GM18868 (cell line): ENCODE data around the gene KRCC1.
"Not testable (repeated sequence)": the region's sequence is repeated elsewhere in the genome, so short reads cannot be mapped to it uniquely, and the experiment has no call there.

Experiments used
- ATAC-seq: cut with Tn5 transposase; IDR thresholded peaks from one replicate; pipeline ENCODE4 v1.9.1; 2021; ENCODE audit warnings: mild to moderate bottlenecking, moderate library complexity; ENCODE audit not compliant: unreplicated experiment

Gene KRCC1

DNA sequence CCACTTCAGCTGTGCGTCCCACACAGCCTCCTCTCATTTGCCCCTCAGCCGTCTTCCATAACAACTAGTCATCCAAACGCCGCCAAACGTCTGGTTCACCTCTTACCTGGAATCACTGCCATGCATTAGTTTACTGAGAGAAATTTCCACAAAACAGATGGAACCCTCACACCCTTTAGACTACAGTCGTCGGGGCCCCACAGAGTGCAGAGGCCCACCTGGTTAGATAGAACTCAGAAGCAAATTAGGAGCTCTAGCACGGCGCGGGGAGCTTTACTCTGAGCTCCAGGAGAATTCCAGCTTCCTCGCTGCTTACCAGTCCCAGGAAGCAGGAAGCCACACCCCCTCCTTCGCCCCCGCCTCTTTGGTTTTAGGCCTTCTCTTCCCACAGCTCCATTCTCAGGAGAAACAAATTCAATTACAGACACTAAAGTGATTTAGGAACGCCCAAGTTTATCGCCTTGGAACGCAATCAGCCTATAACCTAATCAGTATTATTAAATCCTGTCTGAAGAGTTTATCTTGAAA, 48.6 kb downstream of the KRCC1 start:
- no peak for ATAC-seq

DNA sequence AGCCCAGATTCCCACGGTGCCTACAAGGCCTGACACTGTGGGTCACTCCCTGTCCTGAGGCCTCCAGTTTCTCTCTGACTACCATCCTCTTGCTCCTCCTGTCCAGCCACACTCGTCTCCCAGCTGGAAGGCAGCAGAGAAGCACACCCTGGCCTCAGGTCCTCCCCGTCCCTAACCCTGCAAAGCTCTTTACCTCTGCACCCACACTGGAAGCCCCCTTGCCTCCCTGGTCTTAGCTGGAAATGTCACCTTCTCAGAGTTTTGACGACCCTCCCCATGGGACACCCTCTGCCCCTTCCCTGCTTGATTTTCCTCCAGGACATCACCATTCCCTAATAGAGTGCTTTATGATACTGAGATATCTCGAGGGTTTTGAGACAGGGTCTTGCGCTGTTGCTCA, 49.8 kb downstream of the KRCC1 start:
- ATAC-seq, result no peak

DNA sequence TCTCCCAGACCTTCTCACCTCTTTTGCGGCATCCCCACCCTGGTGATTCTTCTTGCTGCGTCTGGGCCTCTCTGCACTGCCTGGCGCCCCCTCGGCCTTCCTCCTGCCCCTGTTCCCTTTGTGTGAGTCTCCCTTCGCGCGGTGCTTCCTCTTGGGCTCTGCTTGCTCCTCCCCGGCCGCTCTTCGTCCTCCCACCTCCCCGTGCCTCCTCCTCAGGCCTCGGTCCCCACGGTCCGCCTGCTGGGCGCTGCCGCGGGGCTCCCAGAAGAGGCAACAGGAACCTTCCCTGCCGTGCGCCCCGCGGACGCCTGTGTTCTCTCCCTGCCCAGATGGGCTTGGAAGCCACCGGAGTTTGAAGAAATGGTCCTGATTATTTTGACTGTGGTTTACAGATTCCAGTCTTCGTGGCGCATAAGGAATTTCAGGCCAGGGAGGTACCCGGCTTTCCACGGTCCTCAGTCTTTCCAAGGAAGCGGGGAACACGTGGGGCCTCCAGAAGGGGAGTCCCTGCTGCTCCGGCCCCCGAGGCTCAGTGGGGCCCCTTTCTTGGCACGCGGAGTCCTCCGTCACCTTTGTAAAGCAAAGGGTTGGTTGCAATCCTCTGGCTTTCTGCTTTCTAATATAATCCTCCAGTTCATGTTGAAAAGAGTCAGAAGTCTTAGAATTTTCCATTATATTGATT, 52.4 kb downstream of the KRCC1 start:
- no peak for ATAC-seq

DNA sequence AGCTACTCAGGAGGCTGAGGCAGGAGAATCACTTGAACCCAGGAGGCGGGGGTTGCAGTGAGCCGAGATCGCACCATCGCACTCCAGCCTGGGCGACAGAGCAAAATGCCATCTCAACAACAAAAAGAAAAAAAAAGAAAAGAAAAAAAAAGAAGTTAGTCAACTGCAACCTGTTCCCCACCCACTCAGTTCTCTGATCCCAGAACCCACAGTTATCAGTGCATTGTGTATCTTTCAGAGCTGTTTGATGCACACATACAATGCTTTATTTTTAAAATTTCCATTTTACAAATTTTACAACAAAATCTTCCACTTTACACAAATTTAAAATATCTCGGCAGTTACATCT, 53.2 kb downstream of the KRCC1 start:
- no peak for ATAC-seq

DNA sequence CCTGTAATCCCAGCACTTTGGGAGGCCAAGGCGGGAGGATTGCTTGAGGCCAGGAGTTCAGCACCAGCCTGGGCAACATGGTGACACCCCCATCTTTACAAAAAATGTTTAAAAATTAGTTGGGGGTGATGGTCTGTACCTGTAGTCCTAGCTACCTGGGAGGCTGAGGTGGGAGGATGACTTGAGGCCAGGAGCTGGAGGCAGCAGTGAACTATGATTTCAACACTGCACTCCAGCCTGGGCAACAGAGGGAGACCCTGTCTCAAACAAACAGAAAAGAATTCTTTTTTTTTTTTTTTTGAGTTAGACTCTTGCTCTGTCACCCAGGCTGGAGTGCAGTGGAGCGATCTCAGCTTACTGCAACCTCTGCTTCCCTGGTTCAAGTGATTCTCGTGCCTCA, 55.1 kb downstream of the KRCC1 start:
- ATAC-seq, result not testable (repeated sequence)

DNA sequence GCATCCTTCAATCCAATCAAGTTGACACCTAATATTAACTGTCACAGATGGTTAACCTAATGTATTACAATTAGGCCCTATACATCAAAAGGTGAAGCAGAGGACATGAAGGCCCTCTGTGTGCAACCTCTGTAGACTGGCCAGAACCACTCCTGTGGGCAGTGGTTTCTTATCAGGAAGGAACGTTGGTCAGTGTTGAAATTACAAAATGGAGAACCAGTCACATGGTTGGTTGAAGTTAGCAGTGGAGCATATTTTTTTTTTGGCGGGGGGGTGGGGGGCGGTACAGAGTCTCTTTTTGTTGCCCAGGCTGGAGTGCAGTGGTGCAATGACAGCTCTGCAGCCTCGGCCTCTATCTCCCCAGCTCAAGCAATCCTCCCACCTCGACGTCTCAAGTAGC, 59.0 kb downstream of the KRCC1 start:
- ATAC-seq, result no peak

DNA sequence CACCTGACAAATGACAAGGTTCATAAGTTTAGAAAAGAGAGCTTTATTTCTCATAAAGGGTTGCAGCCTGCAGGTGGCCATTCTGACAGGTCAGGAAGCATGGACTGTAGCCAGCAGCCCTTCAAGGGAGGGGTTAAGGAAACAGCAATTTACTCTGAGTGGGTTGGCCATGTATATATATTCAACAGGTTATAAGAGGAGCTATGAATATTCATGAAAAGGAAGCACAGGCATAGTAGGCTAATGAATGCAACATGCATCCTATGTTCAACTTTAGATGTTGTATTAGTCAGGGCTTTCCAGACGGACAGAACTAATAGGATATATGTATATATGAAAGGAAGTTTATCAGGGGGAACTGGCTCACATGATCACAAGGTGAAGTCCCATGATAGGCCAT, 59.8 kb downstream of the KRCC1 start:
- no peak for ATAC-seq

DNA sequence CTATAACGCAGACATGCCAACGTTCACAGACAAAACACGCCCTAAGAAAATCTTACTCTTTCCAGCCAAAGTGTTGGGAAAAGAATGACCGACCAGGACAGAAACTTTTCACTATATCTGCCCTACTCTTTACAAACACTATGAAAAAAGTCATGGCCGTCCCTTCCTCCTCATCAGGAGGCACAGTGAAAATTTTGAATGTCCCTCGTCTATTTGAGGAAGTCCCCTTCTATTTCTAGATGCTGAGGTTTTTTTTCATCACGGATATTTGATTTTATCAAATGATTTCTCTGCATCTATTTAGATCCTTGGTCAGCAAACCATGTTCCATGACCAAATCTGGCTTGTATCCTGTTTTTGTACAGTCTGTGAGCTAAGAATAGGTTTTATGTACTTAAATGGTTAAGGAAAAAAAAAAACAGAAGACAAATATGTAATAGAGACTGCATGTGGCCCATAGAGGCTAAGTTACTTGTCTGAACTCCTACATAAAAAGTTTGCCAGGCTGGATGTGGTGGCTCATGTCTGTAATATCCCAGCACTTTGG, 61.2 kb downstream of the KRCC1 start:
- not testable (repeated sequence) for ATAC-seq

DNA sequence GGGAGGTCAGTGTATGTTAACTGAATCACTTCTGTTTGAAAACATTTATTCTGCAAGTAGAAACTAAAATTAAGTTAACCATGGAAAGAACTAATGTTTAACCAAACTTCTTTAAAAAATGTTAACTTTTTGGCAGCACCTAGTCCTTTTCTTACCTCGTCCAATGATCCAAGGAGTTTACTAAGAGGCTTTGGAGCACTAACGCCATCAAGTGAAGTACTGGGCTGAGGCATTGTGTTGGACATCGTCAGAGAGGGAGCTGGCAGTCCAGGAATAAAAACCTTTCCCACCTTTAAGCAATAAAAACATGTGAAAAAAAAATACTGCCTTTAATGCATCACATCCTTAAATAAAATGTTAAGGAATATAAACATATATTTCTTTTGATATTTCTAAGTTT, 63.0 kb downstream of the KRCC1 start:
- ATAC-seq, result not testable (repeated sequence)

DNA sequence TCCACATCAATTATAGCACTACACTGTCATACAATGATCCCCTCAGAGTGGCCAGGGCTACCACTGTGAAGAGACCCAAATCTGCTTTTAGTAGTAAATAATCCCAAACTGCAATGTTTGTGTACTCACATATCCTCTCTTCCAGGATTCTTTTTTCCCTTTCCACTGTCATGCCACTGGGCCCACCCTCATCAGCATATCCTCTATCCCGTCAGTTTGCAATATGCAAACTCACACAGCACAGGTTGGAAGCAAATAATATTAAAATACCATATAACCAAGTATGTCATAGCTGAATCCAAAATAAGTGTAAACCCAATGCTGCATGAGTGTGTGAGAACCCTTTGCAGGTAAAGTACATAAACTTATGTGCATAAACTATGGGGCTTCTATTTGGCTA, 68.1 kb downstream of the KRCC1 start:
- not testable (repeated sequence) for ATAC-seq

DNA sequence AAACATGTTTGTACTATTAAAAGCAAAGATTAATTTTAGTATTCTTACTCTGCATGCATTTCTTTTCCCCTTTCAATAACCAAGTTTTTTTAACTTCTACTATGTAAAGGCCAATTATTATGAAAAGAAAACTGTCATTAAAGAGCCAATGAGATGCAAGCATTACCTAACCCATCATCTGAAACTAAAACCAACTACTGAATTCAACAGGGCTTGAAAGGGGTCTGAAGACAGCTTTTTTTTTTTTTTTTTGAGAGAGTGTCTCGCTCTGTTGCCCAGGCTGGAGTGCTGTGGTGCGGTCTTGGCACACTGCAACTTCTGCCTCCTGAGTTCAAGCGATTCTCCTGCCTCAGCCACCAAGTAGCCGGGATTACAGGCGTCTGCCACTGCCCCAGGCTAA, 69.7 kb downstream of the KRCC1 start:
- ATAC-seq, result peak; percentile 57

DNA sequence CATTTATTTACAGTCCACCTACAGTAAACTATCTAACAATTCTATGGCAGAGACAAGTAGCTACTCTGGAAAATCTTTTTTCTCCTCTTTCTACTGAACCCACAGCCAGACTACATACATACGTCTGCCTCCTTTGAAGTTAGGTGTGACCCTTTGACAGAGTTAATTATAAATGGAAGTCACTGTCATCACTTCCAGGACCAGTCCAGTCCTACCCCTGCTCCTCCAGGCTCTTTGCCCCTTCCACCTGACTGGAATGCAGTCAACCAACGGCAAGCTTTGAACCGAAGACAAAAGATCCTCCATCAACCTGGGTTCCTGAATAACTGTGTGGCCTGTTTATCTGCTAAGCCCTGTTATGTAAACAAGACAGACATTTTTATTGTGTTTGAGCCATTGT, 74.4 kb downstream of the KRCC1 start:
- ATAC-seq, result not testable (repeated sequence)
